K562 (cell line): ENCODE results near the gene IQCN. TPM values are rescaled to one million over a fixed set of nuclear protein-coding genes. Genes with fewer than 3 reads are reported as not detected.

Experiments
- CBX2 ChIP-seq: fragments of 200-600 bp; sonication (generic); IDR thresholded peaks from one replicate; pipeline ENCODE4 v1.6.1; 2012; ENCODE audit warnings: mild to moderate bottlenecking, low read length, inconsistent platforms; ENCODE audit not compliant: insufficient read depth, poor library complexity, severe bottlenecking
- CEBPG ChIP-seq, 3 experiments: fragments of 200-800 bp in 1 of 3; sonication (Bioruptor generic) in 1 of 3; sonication (generic) in 1 of 3; formaldehyde crosslinking in 1 of 3; IDR thresholded peaks in 2 of 3; conservative IDR thresholded peaks in 1 of 3; 2 replicates each; pipeline versions ENCODE4 v1.6.1 to v1.8.0; 2016 to 2022; ENCODE audit warnings: missing compliant biosample characterization in 2 of 3, missing genetic modification characterization in 2 of 3, mild to moderate bottlenecking in 1 of 3, missing genetic modification reagents in 1 of 3
- E4F1 ChIP-seq: fragments of 250-450 bp; sonication (Bioruptor Pico); IDR thresholded peaks from 2 replicates; pipeline ENCODE4 v1.5.0; 2021; ENCODE audit warnings: mild to moderate bottlenecking, borderline replicate concordance
- ETS2 ChIP-seq: IDR thresholded peaks from 2 replicates; pipeline ENCODE4 v1.6.1; 2016; ENCODE audit warnings: borderline replicate concordance, missing genetic modification characterization, mild to moderate bottlenecking, moderate library complexity, missing compliant biosample characterization; ENCODE audit not compliant: poor library complexity, severe bottlenecking
- MCM7 ChIP-seq, 2 experiments: fragments of 450-650 bp; IDR thresholded peaks; 2 replicates each; pipeline ENCODE4 v1.6.1; 2016 to 2018
- PREB ChIP-seq: sonication (generic); formaldehyde crosslinking; IDR thresholded peaks from 2 replicates; pipeline ENCODE4 v1.8.1; 2023; ENCODE audit warnings: mild to moderate bottlenecking, missing genetic modification reagents
- RFX1 ChIP-seq: fragments of 450-650 bp; IDR thresholded peaks from 2 replicates; pipeline ENCODE4 v1.6.1; 2016; ENCODE audit warnings: mild to moderate bottlenecking, moderate library complexity
- RFX5 ChIP-seq: IDR thresholded peaks from 2 replicates; pipeline ENCODE4 v1.6.1; 2011; ENCODE audit warnings: low read depth, mild to moderate bottlenecking, improper control_type of control experiment, low read length
- SMARCA5 ChIP-seq: fragments of 450-650 bp; IDR thresholded peaks from 2 replicates; pipeline ENCODE4 v1.6.1; 2016
- SNRNP70 ChIP-seq: fragments of 200-400 bp; formaldehyde crosslinking; optimal IDR thresholded peaks from 2 replicates; pipeline ENCODE3; 2017; ENCODE audit warnings: low read depth, low read length
- SOX6 ChIP-seq: fragments of 450-650 bp; IDR thresholded peaks from 2 replicates; pipeline ENCODE4 v1.6.1; 2014; ENCODE audit warnings: mild to moderate bottlenecking
- STAT5B ChIP-seq: fragments of 250-450 bp; sonication (Bioruptor Pico); IDR thresholded peaks from 2 replicates; pipeline ENCODE4 v1.8.0; 2021; ENCODE audit warnings: mild to moderate bottlenecking, inconsistent platforms
- TEAD2 ChIP-seq: fragments of 450-650 bp; IDR thresholded peaks from 2 replicates; pipeline ENCODE4 v1.6.1; 2016; ENCODE audit warnings: missing genetic modification characterization, control low read depth, missing compliant biosample characterization
- ZBTB43 ChIP-seq: sonication (generic); formaldehyde crosslinking; IDR thresholded peaks from 2 replicates; pipeline ENCODE4 v1.8.0; 2023; ENCODE audit warnings: mild to moderate bottlenecking, missing genetic modification reagents
- polyA plus RNA-seq, 8 experiments: library from polyadenylated mRNA; depleted of rRNA in 4 of 8; stranded (reverse) in 5 of 8; unstranded in 3 of 8; fragments of >200 nt; fragmentation: Nextera tagmentation in 2 of 8; fragmentation: Illumina TruSeq in 1 of 8; extraction: Ambion mirVana in 2 of 8; extraction: Trizol in 1 of 8; gene quantifications; 2 replicates each; pipeline versions ENCODE4 v1.2.1 to v1.2.3, GENCODE V29; 2011 to 2014; ENCODE audit warnings: inconsistent platforms in 1 of 8, missing spikeins in 1 of 8
- total RNA-seq, 7 experiments: library from RNA; depleted of rRNA in 6 of 7; stranded (reverse); fragments of >200 nt in 6 of 7; fragmentation: Illumina TruSeq in 2 of 7; extraction: Trizol in 2 of 7; gene quantifications; 2 replicates each; pipeline versions ENCODE4 v1.2.1 to v1.2.3, GENCODE V29; 2011 to 2021; ENCODE audit warnings: low replicate concordance in 1 of 7
- TF ChIP-seq, protein P1 (sequence below): fragments of 250-450 bp; sonication (Bioruptor Pico); IDR thresholded peaks from 2 replicates; pipeline ENCODE4 v1.4.0; 2020

IQCN gene
- total and polyA plus RNA-seq, 9 of the 15 experiments (the other 6 are each of a cell fraction or from before 2014, with no cell fraction given), result 0.01 to 0.07 (median 0.04) TPM; not detected in 3

DNA sequence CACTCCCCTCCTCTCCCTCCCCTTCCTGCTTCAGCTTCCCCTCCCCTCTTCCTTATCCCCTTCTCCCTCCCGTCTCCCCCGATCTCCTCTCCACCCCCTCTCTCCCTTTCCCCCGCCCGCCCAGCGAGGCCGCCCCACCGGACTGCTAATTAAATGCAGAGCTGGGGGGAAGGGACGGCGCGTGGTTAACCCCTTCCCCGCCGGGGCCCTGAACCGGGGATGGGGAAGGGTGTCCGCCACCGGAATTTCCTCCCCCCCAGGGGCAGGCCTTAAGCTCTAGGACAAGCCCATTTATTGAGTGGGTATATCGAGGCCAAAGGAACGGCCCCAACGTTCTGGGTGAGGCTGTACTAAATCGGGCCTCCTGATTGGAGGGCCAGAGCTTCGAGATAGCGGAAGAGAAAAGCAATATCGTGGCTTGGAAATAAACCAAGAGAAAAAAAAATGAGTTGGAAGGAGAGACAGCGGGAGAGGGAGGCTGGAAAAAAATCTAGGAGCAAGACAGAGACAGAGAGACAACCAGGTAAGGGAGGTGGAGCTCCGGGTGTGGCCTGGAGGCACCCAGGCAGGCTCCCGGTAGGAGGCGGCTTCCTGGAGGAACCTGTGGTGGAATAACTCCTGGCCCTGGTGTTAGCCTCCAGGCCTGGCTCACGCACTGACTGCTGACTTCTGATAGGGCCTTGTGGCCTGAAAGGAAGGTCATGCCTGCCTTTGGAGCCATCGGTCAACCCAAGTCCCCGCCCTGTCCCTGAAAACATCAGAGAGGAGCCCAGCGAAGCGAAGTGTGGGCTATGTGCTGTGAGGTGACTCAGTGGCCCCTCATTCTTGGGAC, 18.8 kb upstream of the IQCN start (continued):
- TF ChIP-seq ZBTB43 (CRISPR knock-in tag) (no peak), E4F1 (CRISPR knock-in tag) (no peak), RFX5 (no peak), CBX2 (no peak), SOX6 (no peak; the same call in 1 of the 2 replicates), PREB (CRISPR knock-in tag) (no peak), SNRNP70 (no peak), MCM7 (IDR thresholded peaks at IDR 0.05) (no peak), TEAD2 (peak; percentile 30; the same call in 1 of the 2 replicates), STAT5B (no peak), SMARCA5 (peak; percentile 99), CEBPG (CRISPR knock-in tag; IDR thresholded peaks at IDR 0.05) (no peak), CEBPG (tag; conservative IDR thresholded peaks at IDR 0.05 in 1 of 2, IDR thresholded peaks at IDR 0.05 in 1 of 2) (no peak), ETS2 (tag) (no peak), RFX1 (no peak)
- TF ChIP-seq, protein P1, sequence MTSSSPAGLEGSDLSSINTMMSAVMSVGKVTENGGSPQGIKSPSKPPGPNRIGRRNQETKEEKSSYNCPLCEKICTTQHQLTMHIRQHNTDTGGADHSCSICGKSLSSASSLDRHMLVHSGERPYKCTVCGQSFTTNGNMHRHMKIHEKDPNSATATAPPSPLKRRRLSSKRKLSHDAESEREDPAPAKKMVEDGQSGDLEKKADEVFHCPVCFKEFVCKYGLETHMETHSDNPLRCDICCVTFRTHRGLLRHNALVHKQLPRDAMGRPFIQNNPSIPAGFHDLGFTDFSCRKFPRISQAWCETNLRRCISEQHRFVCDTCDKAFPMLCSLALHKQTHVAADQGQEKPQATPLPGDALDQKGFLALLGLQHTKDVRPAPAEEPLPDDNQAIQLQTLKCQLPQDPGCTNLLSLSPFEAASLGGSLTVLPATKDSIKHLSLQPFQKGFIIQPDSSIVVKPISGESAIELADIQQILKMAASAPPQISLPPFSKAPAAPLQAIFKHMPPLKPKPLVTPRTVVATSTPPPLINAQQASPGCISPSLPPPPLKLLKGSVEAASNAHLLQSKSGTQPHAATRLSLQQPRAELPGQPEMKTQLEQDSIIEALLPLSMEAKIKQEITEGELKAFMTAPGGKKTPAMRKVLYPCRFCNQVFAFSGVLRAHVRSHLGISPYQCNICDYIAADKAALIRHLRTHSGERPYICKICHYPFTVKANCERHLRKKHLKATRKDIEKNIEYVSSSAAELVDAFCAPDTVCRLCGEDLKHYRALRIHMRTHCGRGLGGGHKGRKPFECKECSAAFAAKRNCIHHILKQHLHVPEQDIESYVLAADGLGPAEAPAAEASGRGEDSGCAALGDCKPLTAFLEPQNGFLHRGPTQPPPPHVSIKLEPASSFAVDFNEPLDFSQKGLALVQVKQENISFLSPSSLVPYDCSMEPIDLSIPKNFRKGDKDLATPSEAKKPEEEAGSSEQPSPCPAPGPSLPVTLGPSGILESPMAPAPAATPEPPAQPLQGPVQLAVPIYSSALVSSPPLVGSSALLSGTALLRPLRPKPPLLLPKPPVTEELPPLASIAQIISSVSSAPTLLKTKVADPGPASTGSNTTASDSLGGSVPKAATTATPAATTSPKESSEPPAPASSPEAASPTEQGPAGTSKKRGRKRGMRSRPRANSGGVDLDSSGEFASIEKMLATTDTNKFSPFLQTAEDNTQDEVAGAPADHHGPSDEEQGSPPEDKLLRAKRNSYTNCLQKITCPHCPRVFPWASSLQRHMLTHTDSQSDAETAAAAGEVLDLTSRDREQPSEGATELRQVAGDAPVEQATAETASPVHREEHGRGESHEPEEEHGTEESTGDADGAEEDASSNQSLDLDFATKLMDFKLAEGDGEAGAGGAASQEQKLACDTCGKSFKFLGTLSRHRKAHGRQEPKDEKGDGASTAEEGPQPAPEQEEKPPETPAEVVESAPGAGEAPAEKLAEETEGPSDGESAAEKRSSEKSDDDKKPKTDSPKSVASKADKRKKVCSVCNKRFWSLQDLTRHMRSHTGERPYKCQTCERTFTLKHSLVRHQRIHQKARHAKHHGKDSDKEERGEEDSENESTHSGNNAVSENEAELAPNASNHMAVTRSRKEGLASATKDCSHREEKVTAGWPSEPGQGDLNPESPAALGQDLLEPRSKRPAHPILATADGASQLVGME (CRISPR knock-in tag), result no peak
